Gastrocnemius medialis (tissue), 4 donors: ENCODE measurements around the gene TBX2. TPM values are rescaled to one million over a fixed set of nuclear protein-coding genes. Genes with fewer than 3 reads are reported as not detected.
"Not testable (repeated sequence)": the region's sequence is repeated elsewhere in the genome, so short reads cannot be mapped to it uniquely, and the experiment has no call there.

Experiments used
- ATAC-seq, 2 donors: fragments of 150-250 bp; one replicate each; pipeline ENCODE4 v1.9.1; 2016
- DNase-seq, 2 donors: peaks; one replicate each; pipeline ENCODE4 v3.0.0-alpha.2; 2019
- H3K27ac ChIP-seq, 4 donors: fragments of 200-600 bp; sonication (generic); 1 replicate in 1 of 4; 2 replicates in 3 of 4; pipeline ENCODE4 v1.5.1; 2016 to 2018; ENCODE audit warnings: mild to moderate bottlenecking in 2 of 4, moderate library complexity in 1 of 4
- H3K27me3 ChIP-seq, 3 donors: fragments of 200-600 bp; sonication (generic) in 2 of 3; 1 replicate in 1 of 3; 2 replicates in 2 of 3; pipeline versions ENCODE4 v1.5.1 to v1.6.0; 2016 to 2019; ENCODE audit warnings: mild to moderate bottlenecking in 1 of 3, moderate library complexity in 1 of 3
- H3K36me3 ChIP-seq, 2 donors: fragments of 200-600 bp; sonication (generic) in 1 of 2; one replicate each; pipeline ENCODE4 v1.5.1; 2017 to 2018
- H3K4me1 ChIP-seq, 2 donors: fragments of 200-600 bp; sonication (generic) in 1 of 2; one replicate each; pipeline ENCODE4 v1.5.1; 2016 to 2017; ENCODE audit warnings: mild to moderate bottlenecking in 2 of 2
- H3K4me3 ChIP-seq, 4 donors: fragments of 200-600 bp; sonication (generic) in 3 of 4; 1 replicate in 1 of 4; 2 replicates in 3 of 4; pipeline ENCODE4 v1.5.1; 2016 to 2019; ENCODE audit warnings: mild to moderate bottlenecking in 2 of 4
- H3K9me3 ChIP-seq, 3 donors: fragments of 200-600 bp; sonication (generic) in 2 of 3; 1 replicate in 1 of 3; 2 replicates in 2 of 3; pipeline ENCODE4 v1.5.1; 2016 to 2019
- CTCF ChIP-seq, 5 experiments: fragments of 450-650 bp in 3 of 5; fragments of 200-600 bp in 2 of 5; sonication (generic) in 2 of 5; IDR thresholded peaks in 4 of 5; conservative IDR thresholded peaks in 1 of 5; 1 replicate in 4 of 5; 2 replicates in 1 of 5; pipeline ENCODE4 v1.5.1; 2016 to 2019; ENCODE audit warnings: antibody characterized with exemption in 5 of 5, mild to moderate bottlenecking in 3 of 5, moderate library complexity in 3 of 5
- POLR2A ChIP-seq, 2 donors: fragments of 450-650 bp; IDR thresholded peaks; one replicate each; pipeline ENCODE4 v1.6.1; 2017; ENCODE audit warnings: antibody characterized with exemption in 2 of 2, mild to moderate bottlenecking in 2 of 2, moderate library complexity in 2 of 2
- in situ Hi-C, 4 donors: fragments of 200-750 bp; cut with MboI; loops; one replicate each; pipeline versions ENCODE4 v1.15.0 to v1.8.0; 2017; ENCODE audit warnings: low sequenced_read_pairs in 4 of 4
- intact Hi-C: fragments of 100-400 bp; cut with DNase I; formaldehyde crosslinking; loops from one replicate; pipeline ENCODE4 v1.15.1; 2023; ENCODE audit warnings: low total_unique reads
- total RNA-seq, 4 donors: library from RNA; depleted of rRNA; stranded (reverse); fragments of >200 nt; gene quantifications; one replicate each; pipeline versions ENCODE4 v1.1.0 to v1.2.3, GENCODE V29; 2016

Gene TBX2
- total RNA-seq, 4 donors from 2014 or later: 4.2 to 10.4 (median 6.4) TPM

GRCh38 chr17:61426482-61427304, 27.1 kb downstream of the TBX2 start:
- no peak for ATAC-seq
- H3K4me1 ChIP-seq: no peaks in the 10 kb centered on the region
- H3K9me3 ChIP-seq: no peaks in the 10 kb centered on the region
- no peak for DNase-seq
- in situ Hi-C loops (loop anchor here (10.0 to 25.0 kb wide), 2 partner anchors 408 to 411 kb away; no protein-coding TSS in a partner anchor), intact Hi-C loops (no loop called here)
- H3K27me3 ChIP-seq: peaks cover 0 to 18% (median 9%) of the 10 kb centered on the region in 3 donors
- H3K4me3 ChIP-seq: no peak overlapping the region
- H3K36me3 ChIP-seq: no peaks in the 10 kb centered on the region
- TF ChIP-seq POLR2A (IDR thresholded peaks at IDR 0.05) (no peak), CTCF (IDR thresholded peaks at IDR 0.05 in 4 of 5, conservative IDR thresholded peaks at IDR 0.05 in 1 of 5) (no peak)
- no peak overlapping the region for H3K27ac ChIP-seq

GRCh38 chr17:61427567-61427966, 27.9 kb downstream of the TBX2 start:
- no peak for DNase-seq
- TF ChIP-seq CTCF (IDR thresholded peaks at IDR 0.05 in 4 of 5, conservative IDR thresholded peaks at IDR 0.05 in 1 of 5) (no peak), POLR2A (IDR thresholded peaks at IDR 0.05) (no peak)
- in situ Hi-C loops: loop anchor here (10.0 to 25.0 kb wide), 2 partner anchors 407 to 410 kb away; no protein-coding TSS in a partner anchor
- ATAC-seq: no peak
- intact Hi-C loops: no loop called here
- Histone ChIP-seq H3K4me1 (no peaks in the 10 kb centered on the region), H3K4me3 (no peak overlapping the region), H3K9me3 (no peaks in the 10 kb centered on the region), H3K36me3 (no peaks in the 10 kb centered on the region), H3K27me3 (peaks cover 0 to 10% (median 5%) of the 10 kb centered on the region in 3 donors), H3K27ac (no peak overlapping the region)

GRCh38 chr17:61429274-61429673, 29.6 kb downstream of the TBX2 start:
- Histone ChIP-seq H3K9me3 (no peaks in the 10 kb centered on the region), H3K36me3 (no peaks in the 10 kb centered on the region), H3K27ac (no peak overlapping the region), H3K27me3 (no peaks in the 10 kb centered on the region), H3K4me3 (no peak overlapping the region), H3K4me1 (no peaks in the 10 kb centered on the region)
- ATAC-seq: no peak
- intact Hi-C loops: no loop called here
- in situ Hi-C loops: loop anchor here (10.0 to 25.0 kb wide), 2 partner anchors 406 to 408 kb away; no protein-coding TSS in a partner anchor
- TF ChIP-seq POLR2A (IDR thresholded peaks at IDR 0.05) (no peak), CTCF (IDR thresholded peaks at IDR 0.05 in 4 of 5, conservative IDR thresholded peaks at IDR 0.05 in 1 of 5) (no peak)
- no peak for DNase-seq

- H3K27me3 ChIP-seq, H3K27ac ChIP-seq, H3K36me3 ChIP-seq, H3K9me3 ChIP-seq, ATAC-seq, intact Hi-C loops, H3K4me1 ChIP-seq, H3K4me3 ChIP-seq, DNase-seq: not testable (repeated sequence)
- in situ Hi-C loops: loop anchor here (10.0 to 25.0 kb wide), 2 partner anchors 405 to 407 kb away; no protein-coding TSS in a partner anchor
Measured at GRCh38 chr17:61429831-61430230, 30.2 kb downstream of the TBX2 start.

GRCh38 chr17:61431594-61432311, 32.1 kb downstream of the TBX2 start:
- H3K36me3 ChIP-seq: no peaks in the 10 kb centered on the region
- in situ Hi-C loops: loop anchor here in 2 of 4 donors (25.0 kb wide), 1 partner anchor 406 kb away; no protein-coding TSS in a partner anchor
- intact Hi-C loops: no loop called here
- no peak overlapping the region for H3K27ac ChIP-seq
- DNase-seq: no peak
- TF ChIP-seq CTCF (IDR thresholded peaks at IDR 0.05 in 4 of 5, conservative IDR thresholded peaks at IDR 0.05 in 1 of 5) (no peak), POLR2A (IDR thresholded peaks at IDR 0.05) (no peak)
- no peaks in the 10 kb centered on the region for H3K4me1 ChIP-seq
- no peak for ATAC-seq
- H3K27me3 ChIP-seq: no peaks in the 10 kb centered on the region
- no peak overlapping the region for H3K4me3 ChIP-seq
- H3K9me3 ChIP-seq: peaks cover 0 to 8% (median 0%) of the 10 kb centered on the region in 3 donors
